Fibroblast of skin of left biceps (primary cell): ENCODE measurements around the gene SLC35F1.

Experiments used
- DNase-seq, 2 experiments: peaks; one replicate each; pipeline ENCODE4 v3.0.0-alpha.2; 2013; ENCODE audit warnings: low read depth in 2 of 2

Gene SLC35F1

DNA sequence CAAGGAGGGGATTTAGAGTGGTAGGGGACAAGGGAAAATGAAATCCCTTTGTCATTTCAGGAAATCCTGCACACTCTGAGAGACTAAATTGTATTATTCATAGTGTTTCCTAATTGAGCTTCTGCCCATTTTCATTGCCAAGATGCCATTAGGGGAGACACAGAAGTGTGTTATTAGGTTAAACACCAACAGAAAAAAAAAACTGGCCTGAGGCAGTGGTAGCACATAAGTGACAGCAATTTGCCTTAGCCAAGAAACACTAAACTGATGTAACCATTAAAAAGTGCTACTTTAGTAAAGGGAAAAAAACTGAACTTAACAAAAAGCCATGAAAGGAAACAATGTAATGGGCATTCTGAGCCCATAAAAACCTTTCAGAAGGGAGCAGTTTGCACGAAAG, 370.6 kb downstream of the SLC35F1 start:
- no peak for DNase-seq

- no peak for DNase-seq
Observed at GRCh38 chr6:118280210-118280609, 373.1 kb downstream of the SLC35F1 start.

DNA sequence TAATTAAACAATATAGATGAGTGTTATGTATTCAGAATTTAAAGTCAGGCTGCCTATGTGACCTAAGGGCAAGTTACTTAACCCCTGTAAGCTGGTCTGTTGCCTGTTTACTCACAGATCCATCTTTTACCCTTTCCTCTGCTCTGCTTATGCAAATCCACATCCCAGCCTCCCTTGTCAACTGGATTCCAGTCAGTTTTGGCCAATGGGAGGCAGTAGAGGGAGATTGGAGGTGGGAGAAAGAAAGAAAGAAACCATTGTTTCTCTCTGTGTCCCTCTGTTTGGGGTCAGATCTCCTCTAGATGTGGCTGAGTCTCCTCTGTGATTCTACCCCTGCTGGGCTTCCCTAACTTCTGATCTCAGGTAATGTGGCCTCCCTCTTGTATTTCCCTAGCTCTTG, 374.2 kb downstream of the SLC35F1 start:
- no peak for DNase-seq

DNA sequence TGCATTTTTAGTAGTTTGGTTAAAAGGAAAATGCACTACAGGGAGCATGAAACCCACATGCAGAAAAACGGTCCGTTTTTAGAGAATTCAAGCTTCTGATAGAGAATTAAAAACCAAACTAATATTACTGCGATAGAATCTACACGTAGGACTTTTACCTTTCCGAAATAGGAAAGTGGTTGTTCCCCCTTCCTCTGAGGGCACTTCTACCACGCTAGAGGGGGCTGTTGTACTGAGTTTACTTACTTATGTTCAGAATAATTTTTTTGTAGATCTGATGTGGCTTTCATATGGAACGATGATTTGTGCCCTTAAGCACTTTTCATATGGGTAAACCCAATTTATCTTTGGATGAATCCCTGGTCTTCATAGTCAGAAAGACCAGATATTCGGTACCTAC, 376.7 kb downstream of the SLC35F1 start:
- peak; percentile 17 to 23 for DNase-seq

DNA sequence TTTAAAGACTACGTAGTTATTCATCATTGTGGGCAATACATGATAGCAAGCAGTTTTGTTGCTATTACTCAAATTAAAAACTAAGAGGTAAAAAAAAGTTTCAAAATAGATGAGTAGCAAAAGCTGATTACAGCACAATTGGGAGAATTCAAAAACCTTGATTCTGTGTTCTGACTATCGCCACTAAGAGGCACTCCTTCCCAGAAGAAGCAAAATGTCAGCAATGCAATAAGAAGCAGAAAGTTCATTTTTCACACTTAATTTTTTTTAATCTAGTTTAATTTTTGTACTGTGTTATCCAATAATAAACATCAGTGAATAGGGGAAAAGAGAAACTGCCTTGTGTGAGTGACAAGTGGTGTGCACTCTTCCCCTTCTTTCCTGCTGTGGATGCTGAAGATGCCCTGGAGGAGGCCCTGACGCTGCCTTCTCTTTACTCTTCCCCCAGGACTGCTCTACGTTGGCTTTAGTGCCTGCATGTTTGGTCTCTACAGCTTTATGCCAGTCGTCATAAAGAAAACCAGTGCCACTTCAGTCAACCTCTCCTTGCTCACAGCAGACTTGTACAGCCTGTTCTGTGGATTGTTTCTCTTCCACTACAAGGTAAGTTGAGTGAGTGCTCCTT, 377.8 kb downstream of the SLC35F1 start:
- DNase-seq, result no peak

GRCh38 chr6:118285791-118286190, 378.7 kb downstream of the SLC35F1 start:
- DNase-seq, result no peak

DNA sequence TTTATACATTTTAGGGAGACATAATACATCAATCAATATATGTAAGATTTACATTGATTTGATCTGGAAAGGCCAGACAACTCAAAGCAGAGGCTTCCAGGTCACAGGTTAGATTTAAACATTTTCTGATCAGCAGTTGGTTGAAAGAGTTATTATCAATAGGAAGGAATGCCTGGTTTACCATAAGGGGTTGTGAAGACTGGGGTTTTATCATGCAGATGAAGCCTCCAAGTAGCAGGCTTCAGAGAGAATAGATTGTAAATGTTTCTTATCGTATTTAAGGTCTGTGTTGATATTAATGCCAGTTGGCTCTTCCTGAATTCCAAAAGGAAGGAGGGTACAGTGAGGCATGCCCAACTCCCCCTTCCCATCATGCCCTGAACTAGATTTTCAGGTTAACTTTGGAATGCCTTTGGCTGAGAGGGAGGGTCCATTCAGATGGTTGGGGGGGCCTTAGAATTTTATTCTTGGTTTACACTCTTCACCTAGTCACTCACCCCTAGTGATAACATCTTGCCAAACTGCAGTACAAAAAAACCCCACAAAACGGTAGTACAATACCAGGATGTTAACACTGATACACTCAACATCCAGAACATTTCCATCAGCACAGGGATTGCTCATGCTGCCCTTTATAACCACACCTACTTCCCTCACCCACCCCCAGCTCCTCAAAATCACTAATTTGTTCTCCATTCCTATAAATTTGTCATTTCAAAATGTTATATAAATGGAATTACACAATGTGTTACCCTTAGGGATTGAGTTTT, 381.5 kb downstream of the SLC35F1 start:
- no peak for DNase-seq

DNA sequence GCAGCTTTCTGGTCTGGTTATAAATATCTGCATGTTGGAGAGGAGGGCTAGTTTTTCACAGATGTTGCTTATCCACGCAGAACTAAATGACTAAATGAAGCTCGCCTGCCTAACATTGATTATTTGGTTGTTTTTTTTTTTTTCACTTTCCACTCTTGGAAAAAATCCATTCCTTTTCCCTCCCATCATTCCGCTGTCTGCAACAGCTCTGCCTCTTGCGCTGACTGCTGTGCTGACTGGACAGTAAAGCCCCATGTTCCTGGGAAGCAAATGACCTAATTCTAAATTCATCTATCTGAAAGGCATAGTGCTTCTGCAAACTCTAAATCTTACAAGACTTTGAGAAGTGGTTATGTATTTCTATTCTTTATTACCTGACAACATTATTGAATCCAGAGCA, 385.5 kb downstream of the SLC35F1 start:
- no peak for DNase-seq

GRCh38 chr6:118294906-118295305, 387.8 kb downstream of the SLC35F1 start:
- DNase-seq, result no peak

DNA sequence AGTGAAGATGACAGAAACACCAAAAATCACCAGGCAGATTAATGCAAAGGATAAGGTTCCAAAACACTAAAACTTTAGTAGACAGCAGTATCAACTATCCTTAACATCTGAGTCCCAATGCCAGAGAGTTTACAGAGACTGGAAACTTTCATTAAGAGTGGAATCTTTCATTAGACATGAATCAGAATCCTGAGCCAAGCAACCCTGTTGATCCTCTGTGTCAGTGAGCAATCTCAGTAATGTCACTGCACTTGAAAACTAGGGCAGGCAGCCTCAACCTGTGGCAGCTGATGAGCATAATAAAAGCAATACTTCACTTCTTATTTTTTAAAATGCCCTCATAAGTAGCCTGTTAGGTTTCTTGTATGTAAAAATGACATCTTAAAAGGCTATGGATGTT, 388.3 kb downstream of the SLC35F1 start:
- DNase-seq, result no peak

DNA sequence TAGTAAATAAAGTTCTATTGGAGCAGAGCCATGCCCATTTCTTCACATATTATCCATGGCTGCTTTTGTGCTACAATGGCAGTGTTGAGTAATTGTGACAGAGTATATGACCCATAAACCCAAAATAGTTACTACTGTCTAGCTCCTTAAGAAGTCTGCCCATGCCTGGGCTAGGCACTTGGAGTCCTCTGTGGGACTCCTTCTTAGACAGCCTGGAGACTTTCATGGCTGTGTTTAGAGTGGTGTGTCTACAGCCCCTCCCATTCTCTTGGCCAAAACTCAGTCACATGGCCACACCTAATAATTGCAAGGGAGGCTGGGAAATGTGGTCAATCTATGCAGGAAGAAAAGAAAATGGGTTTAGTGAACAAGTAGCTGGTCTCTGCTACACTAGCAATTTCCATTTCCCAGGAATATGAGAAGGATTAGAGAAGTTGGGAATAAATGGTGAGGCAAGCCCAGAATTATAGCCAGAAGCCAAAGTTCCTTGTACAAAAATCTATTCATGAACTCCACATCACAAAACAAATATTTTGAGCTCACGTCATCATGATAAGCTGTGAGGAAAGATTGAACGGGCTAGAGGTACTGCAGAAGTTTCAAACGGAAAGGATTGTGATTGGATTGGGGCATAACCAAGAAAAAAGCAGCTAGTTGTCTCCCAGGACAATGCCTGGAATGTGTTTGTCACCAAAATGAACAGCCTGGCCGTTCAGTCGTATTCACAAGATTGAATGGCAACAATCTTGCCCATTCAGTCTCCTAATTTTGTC, 389.3 kb downstream of the SLC35F1 start:
- no peak for DNase-seq

GRCh38 chr6:118297821-118298220, 390.8 kb downstream of the SLC35F1 start:
- DNase-seq, result no peak

- DNase-seq, result no peak
Observed at GRCh38 chr6:118298476-118299427, 391.7 kb downstream of the SLC35F1 start.

DNA sequence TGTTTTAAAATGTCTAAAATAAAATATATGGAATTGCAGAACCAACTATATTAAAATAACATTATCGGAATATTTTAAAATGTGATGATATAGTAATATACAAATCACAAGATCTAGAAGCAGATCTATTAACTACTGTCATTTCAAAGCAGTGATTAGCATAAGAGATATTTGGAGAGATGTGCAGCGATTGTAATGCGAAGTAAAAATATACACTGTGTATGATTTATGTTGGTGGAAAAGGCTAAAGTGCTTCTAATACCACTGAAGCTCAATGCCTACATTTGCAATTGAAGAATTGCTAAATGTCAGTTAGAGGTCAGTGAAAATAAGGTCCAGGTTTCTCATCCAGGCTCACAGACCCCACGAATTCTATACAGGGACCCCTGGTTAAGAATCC, 392.4 kb downstream of the SLC35F1 start:
- DNase-seq, result no peak

DNA sequence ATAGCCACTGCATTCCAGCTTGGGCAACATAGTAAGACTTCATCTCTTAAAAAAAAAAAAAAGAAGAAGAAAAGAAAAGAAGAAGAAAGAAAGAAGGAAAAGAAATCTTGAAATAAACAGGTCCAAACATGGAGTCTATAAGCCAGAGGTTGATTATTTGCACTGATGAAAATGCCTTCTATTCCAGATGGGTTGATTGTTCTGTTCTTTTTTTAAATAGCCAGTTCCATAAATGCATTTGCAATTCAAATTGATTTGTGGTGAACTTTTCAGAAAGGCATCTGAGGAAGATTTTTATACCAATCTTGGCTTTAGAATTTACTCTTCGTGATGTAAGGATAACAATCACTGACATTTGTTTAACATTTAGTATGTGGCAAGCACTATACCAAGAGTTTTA, 397.3 kb downstream of the SLC35F1 start:
- DNase-seq, result no peak

GRCh38 chr6:118305081-118305480, 398.0 kb downstream of the SLC35F1 start:
- DNase-seq, result no peak

- DNase-seq, result no peak
Observed at GRCh38 chr6:118306392-118307238, 399.6 kb downstream of the SLC35F1 start.

GRCh38 chr6:118307581-118307980, 400.5 kb downstream of the SLC35F1 start:
- DNase-seq, result no peak

GRCh38 chr6:118309337-118310093, 402.5 kb downstream of the SLC35F1 start:
- DNase-seq, result no peak

GRCh38 chr6:118313208-118313607, 406.1 kb downstream of the SLC35F1 start:
- no peak for DNase-seq
